IMR-90 (cell line): Measurements from ENCODE around the gene SLC26A6. TPM values are rescaled to one million over a fixed set of nuclear protein-coding genes. Genes with fewer than 3 reads are reported as not detected.

ENCODE experiments used
- ATAC-seq: fragments of 200-7000 bp; cut with Tn5 transposase; 2 replicates; pipeline ENCODE4 v1.9.1; 2020; ENCODE audit warnings: low read depth, mild to moderate bottlenecking, moderate library complexity
- BruUV-seq: library from RNA; stranded (reverse); fragments of 400-500 nt; replicated peaks from 2 replicates; lab custom pipeline; 2021; lab: Mats Ljungman, UMichigan
- CTCF ChIA-PET: fragments of 300-600 bp; formaldehyde crosslinking; extraction: SDS; loops from one replicate; lab custom pipeline; 2021; ENCODE audit warnings: antibody characterized with exemption; lab: Yijun Ruan, JAX
- POLR2A ChIA-PET: fragments of 300-600 bp; sonication (Branson Sonifier 250); formaldehyde crosslinking; loops from one replicate; lab custom pipeline; 2022; ENCODE audit warnings: antibody characterized with exemption; ENCODE audit not compliant: unreplicated experiment; lab: Charles Lee
- DNase-seq: peaks from one replicate; pipeline ENCODE4 v3.0.0; 2013
- H2AFZ ChIP-seq: replicated peaks from 2 replicates; pipeline ENCODE3; 2013; ENCODE audit warnings: low read length, mild to moderate bottlenecking; ENCODE audit not compliant: poor library complexity
- H2AK5ac ChIP-seq: 2 replicates; pipeline ENCODE4 v1.6.1; 2013; ENCODE audit warnings: low read depth, low read length, inconsistent platforms
- H2AK9ac ChIP-seq: replicated peaks from 2 replicates; pipeline ENCODE3; 2013; ENCODE audit warnings: mild to moderate bottlenecking, low read depth, low read length, moderate library complexity; ENCODE audit not compliant: poor library complexity
- H2BK120ac ChIP-seq: 2 replicates; pipeline ENCODE4 v1.6.1; 2013; ENCODE audit warnings: low read depth, low read length, inconsistent platforms
- H2BK15ac ChIP-seq: 3 replicates; pipeline ENCODE4 v1.6.1; 2013; ENCODE audit warnings: low read depth, low read length, inconsistent platforms
- H2BK20ac ChIP-seq: 2 replicates; pipeline ENCODE4 v1.6.1; 2013; ENCODE audit warnings: low read depth, mild to moderate bottlenecking, inconsistent platforms, low read length, moderate library complexity
- H2BK5ac ChIP-seq: 2 replicates; pipeline ENCODE4 v1.6.1; 2013; ENCODE audit warnings: mild to moderate bottlenecking, low read depth, low read length, inconsistent platforms; ENCODE audit not compliant: poor library complexity, severe bottlenecking
- H3K14ac ChIP-seq: replicated peaks from 2 replicates; pipeline ENCODE4 v1.6.1; 2013; ENCODE audit warnings: low read depth, low read length, inconsistent platforms
- H3K18ac ChIP-seq: 2 replicates; pipeline ENCODE4 v1.6.1; 2013; ENCODE audit warnings: low read depth, low read length, control low read depth
- H3K23ac ChIP-seq: 2 replicates; pipeline ENCODE4 v1.6.1; 2013; ENCODE audit warnings: low read depth, low read length, inconsistent platforms
- H3K27ac ChIP-seq: 2 replicates; pipeline ENCODE4 v1.5.1; 2013; ENCODE audit warnings: mild to moderate bottlenecking, control low read depth, low read length; ENCODE audit not compliant: insufficient read depth
- H3K27me3 ChIP-seq: 2 replicates; pipeline ENCODE4 v1.6.1; 2013; ENCODE audit warnings: low read length; ENCODE audit not compliant: control insufficient read depth, insufficient read depth
- H3K36me3 ChIP-seq: 2 replicates; pipeline ENCODE4 v1.6.1; 2013; ENCODE audit warnings: low read length, mixed read lengths; ENCODE audit not compliant: control insufficient read depth, insufficient read depth
- H3K4ac ChIP-seq: 2 replicates; pipeline ENCODE4 v1.6.1; 2013; ENCODE audit warnings: low read depth, low read length, inconsistent platforms
- H3K4me1 ChIP-seq: 2 replicates; pipeline ENCODE4 v1.6.1; 2013; ENCODE audit warnings: low read length, mixed read lengths; ENCODE audit not compliant: control insufficient read depth, insufficient read depth
- H3K4me2 ChIP-seq: 2 replicates; pipeline ENCODE4 v1.6.1; 2013; ENCODE audit warnings: low read depth, mild to moderate bottlenecking, control low read depth, low read length, moderate library complexity
- H3K4me3 ChIP-seq: 2 replicates; pipeline ENCODE4 v1.5.1; 2013; ENCODE audit warnings: low read depth, mild to moderate bottlenecking, control low read depth, low read length, moderate library complexity; ENCODE audit not compliant: insufficient read depth
- H3K56ac ChIP-seq: 2 replicates; pipeline ENCODE4 v1.6.1; 2013; ENCODE audit warnings: low read length, inconsistent platforms; ENCODE audit not compliant: insufficient read depth; ENCODE audit errors: extremely low read depth
- H3K79me1 ChIP-seq, 2 experiments: 2 replicates each; pipeline ENCODE4 v1.6.1; 2013; ENCODE audit warnings: low read length in 2 of 2, inconsistent platforms in 1 of 2, low read depth in 1 of 2
- H3K9ac ChIP-seq: 2 replicates; pipeline ENCODE4 v1.6.1; 2013; ENCODE audit warnings: low read depth, low read length, control low read depth
- H3K9me1 ChIP-seq: 2 replicates; pipeline ENCODE4 v1.6.1; 2013; ENCODE audit warnings: low read length, inconsistent platforms; ENCODE audit not compliant: insufficient read depth
- H3K9me3 ChIP-seq: 2 replicates; pipeline ENCODE4 v1.6.1; 2013; ENCODE audit warnings: low read length; ENCODE audit not compliant: control insufficient read depth, insufficient read depth
- H4K20me1 ChIP-seq: 2 replicates; pipeline ENCODE4 v1.6.1; 2013; ENCODE audit warnings: low read length, inconsistent platforms; ENCODE audit not compliant: insufficient read depth
- H4K5ac ChIP-seq: 2 replicates; pipeline ENCODE4 v1.6.1; 2013; ENCODE audit warnings: mild to moderate bottlenecking, low read depth, low read length, control low read depth
- H4K8ac ChIP-seq, 2 experiments: 2 replicates each; pipeline ENCODE4 v1.6.1; 2013; ENCODE audit warnings: low read depth in 2 of 2, low read length in 2 of 2, control low read depth in 1 of 2, inconsistent platforms in 1 of 2
- H4K91ac ChIP-seq: 2 replicates; pipeline ENCODE4 v1.6.1; 2013; ENCODE audit warnings: low read depth, low read length, inconsistent platforms; ENCODE audit not compliant: insufficient read depth
- BHLHE40 ChIP-seq: fragments of 150-350 bp; IDR thresholded peaks from 2 replicates; pipeline ENCODE4 v1.6.1; 2016; ENCODE audit warnings: mild to moderate bottlenecking, low read depth, low read length
- CEBPB ChIP-seq: IDR thresholded peaks from 2 replicates; pipeline ENCODE4 v1.6.1; 2012; ENCODE audit warnings: low read depth, low read length, improper control_type of control experiment
- CTCF ChIP-seq: conservative IDR thresholded peaks from 2 replicates; pipeline ENCODE4 v1.5.1; 2012; ENCODE audit warnings: mild to moderate bottlenecking, low read depth, low read length, improper control_type of control experiment
- ELK1 ChIP-seq: fragments of 150-350 bp; IDR thresholded peaks from 2 replicates; pipeline ENCODE4 v1.6.1; 2016; ENCODE audit warnings: low read depth, mild to moderate bottlenecking, low read length, moderate library complexity, borderline replicate concordance
- FOS ChIP-seq: fragments of 150-350 bp; IDR thresholded peaks from 2 replicates; pipeline ENCODE4 v1.6.1; 2016; ENCODE audit warnings: low read depth, low read length
- MAFK ChIP-seq: IDR thresholded peaks from 2 replicates; pipeline ENCODE4 v1.6.1; 2012; ENCODE audit warnings: low read depth, low read length, improper control_type of control experiment
- RAD21 ChIP-seq: IDR thresholded peaks from 2 replicates; pipeline ENCODE4 v1.6.1; 2012; ENCODE audit warnings: low read length, improper control_type of control experiment
- RCOR1 ChIP-seq: IDR thresholded peaks from 2 replicates; pipeline ENCODE4 v1.6.1; 2012; ENCODE audit warnings: mild to moderate bottlenecking, low read length, improper control_type of control experiment; ENCODE audit not compliant: insufficient replicate concordance
- WGBS, 2 experiments: methylation state at CpG; one replicate each; pipeline versions ENCODE4 v1.1.5 to v1.1.7; 2013; ENCODE audit warnings: missing lambda C conversion rate in 2 of 2; ENCODE audit not compliant: insufficient read length in 1 of 2; ENCODE audit errors: extremely low coverage in 2 of 2; 5-methylcytosine and 5-hydroxymethylcytosine counted together
- dilution Hi-C: fragments of 300-500 bp; cut with HindIII; formaldehyde crosslinking; loops from one replicate; pipeline ENCODE4 v1.14.3; 2018; ENCODE audit warnings: low sequenced_read_pairs; ENCODE audit not compliant: unreplicated experiment
- in situ Hi-C: fragments of 300-500 bp; cut with MboI; formaldehyde crosslinking; loops from 3 replicates; pipeline ENCODE4 v1.14.3; 2019; ENCODE audit warnings: low sequenced_read_pairs, inconsistent platforms, mixed read lengths
- intact Hi-C: fragments of 100-400 bp; cut with micrococcal nuclease; formaldehyde crosslinking; loops from 2 replicates; pipeline ENCODE4 v1.10.0; 2022
- polyA plus RNA-seq, 3 experiments: library from polyadenylated mRNA; depleted of rRNA; stranded (reverse); fragments of >200 nt; gene quantifications; 2 replicates each; pipeline ENCODE4 v1.2.3, GENCODE V29; 2012; ENCODE audit warnings: low replicate concordance in 1 of 3
- total RNA-seq: library from RNA; depleted of rRNA; stranded (reverse); fragments of >200 nt; gene quantifications from 2 replicates; pipeline ENCODE4 v1.2.3, GENCODE V29; 2012

The SLC26A6 gene
- total and polyA plus RNA-seq, 2 of the 4 experiments (the other 2 are of a cell fraction), result 11.8 to 34.3 TPM

DNA sequence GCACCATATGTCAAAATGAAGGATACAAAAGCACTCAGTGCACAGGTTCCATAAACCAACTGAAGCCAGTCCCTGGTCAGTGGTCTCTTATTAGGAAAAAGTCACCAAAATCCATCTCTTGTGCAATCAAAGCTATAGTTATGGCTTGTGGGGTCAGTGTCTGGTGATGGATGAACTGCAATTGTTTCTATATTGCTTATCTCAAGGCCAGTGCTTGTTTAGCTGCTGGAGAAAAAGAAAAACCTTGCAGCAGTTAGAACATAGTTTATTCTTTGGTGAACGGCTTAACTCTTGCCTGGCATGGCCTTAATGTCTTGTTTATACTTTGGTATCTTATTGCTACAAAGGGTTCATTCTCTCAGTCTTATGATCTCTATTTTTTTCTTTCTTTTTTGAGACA, 23.0 kb downstream of the SLC26A6 start:
- in situ Hi-C loops (no loop called here), dilution Hi-C loops (no loop called here), intact Hi-C loops (loop anchor here (2.0 kb wide), 1 partner anchor 44 kb away; no protein-coding TSS in a partner anchor)
- H3K18ac ChIP-seq, result no peak overlapping the region; the same call in 1 of the 2 replicates
- H3K79me1 ChIP-seq, result peaks cover 3 to 19% of the 10 kb centered on the region in 2 experiments; a peak in 3 of 4 replicates
- no peak overlapping the region for H2AK9ac ChIP-seq
- peaks cover 5% of the 10 kb centered on the region for H3K9me3 ChIP-seq
- DNase-seq (peak; percentile 45), ATAC-seq (peak; percentile 6; the same call in 1 of the 2 replicates)
- H3K4me2 ChIP-seq, result no peak overlapping the region; the same call in 1 of the 2 replicates
- H3K23ac ChIP-seq, result no peak overlapping the region
- H3K4ac ChIP-seq, result no peak overlapping the region
- H3K4me1 ChIP-seq, result peaks cover 23% of the 10 kb centered on the region
- H4K91ac ChIP-seq, result no peak overlapping the region
- POLR2A ChIA-PET, result no interaction called here
- H4K20me1 ChIP-seq, result no peaks in the 10 kb centered on the region
- H3K9me1 ChIP-seq, result peaks cover 5% of the 10 kb centered on the region
- H2AFZ ChIP-seq, result no peak overlapping the region
- H3K14ac ChIP-seq, result no peak overlapping the region
- H2BK15ac ChIP-seq, result no peak overlapping the region
- BruUV-seq, result no TSS peak
- TF ChIP-seq MAFK (no peak), RAD21 (no peak), RCOR1 (no peak), FOS (no peak), BHLHE40 (no peak), CEBPB (peak; percentile 76), ELK1 (no peak), CTCF (no peak)
- H2AK5ac ChIP-seq, result no peak overlapping the region; the same call in 1 of the 2 replicates
- H4K8ac ChIP-seq, result no peak overlapping the region; a peak in 1 of 4 replicates
- CTCF ChIA-PET, result interaction anchor here (0.7 to 1.6 kb wide), 2 partner anchors 23 to 50 kb away, joined by 3 to 5 read pairs; partner anchors contain the start of genes CELSR3 and SLC26A6
- no peak overlapping the region for H3K4me3 ChIP-seq
- no peak overlapping the region for H2BK20ac ChIP-seq
- H2BK120ac ChIP-seq, result peak overlapping the region; percentile 86; the same call in 1 of the 2 replicates
- H3K27me3 ChIP-seq, result no peaks in the 10 kb centered on the region
- peak overlapping the region; percentile 74 for H2BK5ac ChIP-seq
- H3K36me3 ChIP-seq, result peaks cover 2% of the 10 kb centered on the region
- no CpG with 5 or more reads among the region's 1 CpG for WGBS, 2 experiments
- H3K56ac ChIP-seq, result no peak overlapping the region
- peak overlapping the region; percentile 99 for H3K27ac ChIP-seq
- H4K5ac ChIP-seq, result no peak overlapping the region; the same call in 1 of the 2 replicates
- no peak overlapping the region for H3K9ac ChIP-seq
